CD4-positive, alpha-beta T cell (primary cell): ENCODE measurements around the gene SIX2. TPM values are rescaled to one million over a fixed set of nuclear protein-coding genes. Genes with fewer than 3 reads are reported as not detected.

Source experiments
- ATAC-seq: fragments of 200-7000 bp; cut with Tn5 transposase; one replicate; pipeline ENCODE4 v1.10.0; 2022; ENCODE audit warnings: mild to moderate bottlenecking; ENCODE audit not compliant: poor library complexity
- CTCF ChIA-PET: fragments of 350-600 bp; sonication (Branson Sonifier 250); formaldehyde crosslinking; loops from one replicate; lab custom pipeline; 2021; ENCODE audit warnings: antibody characterized with exemption, inconsistent platforms; lab: Charles Lee
- POLR2A ChIA-PET: fragments of 350-600 bp; sonication (Branson Sonifier 250); formaldehyde crosslinking; loops from one replicate; lab custom pipeline; 2021; ENCODE audit warnings: antibody characterized with exemption, inconsistent platforms; lab: Charles Lee
- DNase-seq, 14 experiments: peaks; one replicate each; pipeline ENCODE4 v3.0.0-alpha.2; 2013 to 2020; ENCODE audit warnings: mixed read lengths in 2 of 14
- H3K27ac ChIP-seq, 2 donors: one replicate each; pipeline versions ENCODE4 v1.5.1 to v1.7.0; 2013; ENCODE audit warnings: low read length in 2 of 2, low read depth in 1 of 2, mild to moderate bottlenecking in 1 of 2
- H3K27me3 ChIP-seq, 2 experiments: 1 replicate in 1 of 2; 2 replicates in 1 of 2; pipeline versions ENCODE4 v1.6.1 to v1.7.0; 2013; ENCODE audit warnings: low read length in 2 of 2, control low read depth in 1 of 2, mild to moderate bottlenecking in 1 of 2, moderate library complexity in 1 of 2; ENCODE audit not compliant: insufficient read depth in 2 of 2, control insufficient read depth in 1 of 2
- H3K36me3 ChIP-seq: one replicate; pipeline ENCODE4 v1.6.1; 2013; ENCODE audit warnings: low read length, control low read depth; ENCODE audit not compliant: insufficient read depth
- H3K4me1 ChIP-seq: one replicate; pipeline ENCODE4 v1.6.1; 2013; ENCODE audit warnings: low read length, control low read depth; ENCODE audit not compliant: insufficient read depth
- H3K4me3 ChIP-seq: one replicate; pipeline ENCODE4 v1.5.1; 2013; ENCODE audit warnings: mild to moderate bottlenecking, low read length, moderate library complexity
- H3K9me3 ChIP-seq, 2 experiments: 1 replicate in 1 of 2; 2 replicates in 1 of 2; pipeline versions ENCODE4 v1.6.1 to v1.7.0; 2013; ENCODE audit warnings: low read length in 2 of 2, mild to moderate bottlenecking in 2 of 2, control low read depth in 1 of 2, moderate library complexity in 1 of 2; ENCODE audit not compliant: control insufficient read depth in 1 of 2, insufficient read depth in 1 of 2
- H3K27ac Mint-ChIP-seq: one replicate; pipeline ENCODE4 v1.8.0; 2020; ENCODE audit warnings: mixed read lengths
- H3K27me3 Mint-ChIP-seq: one replicate; pipeline ENCODE4 v1.8.0; 2021; ENCODE audit warnings: mixed read lengths
- H3K36me3 Mint-ChIP-seq: one replicate; pipeline ENCODE4 v1.8.0; 2021; ENCODE audit warnings: low read depth, mixed read lengths
- H3K4me1 Mint-ChIP-seq: one replicate; pipeline ENCODE4 v1.8.0; 2021; ENCODE audit warnings: low read depth, mixed read lengths
- H3K4me3 Mint-ChIP-seq: one replicate; pipeline ENCODE4 v1.8.0; 2020; ENCODE audit warnings: mild to moderate bottlenecking, mixed read lengths
- H3K9me3 Mint-ChIP-seq: one replicate; pipeline ENCODE4 v1.8.0; 2020; ENCODE audit warnings: mixed read lengths
- CTCF ChIP-seq: fragments of 200-600 bp; IDR thresholded peaks from one replicate; pipeline ENCODE4 v1.8.0; 2022; ENCODE audit warnings: antibody characterized with exemption, mild to moderate bottlenecking
- intact Hi-C, 2 experiments: fragments of 100-400 bp; cut with DNase I in 1 of 2; cut with micrococcal nuclease in 1 of 2; formaldehyde crosslinking; loops; one replicate each; pipeline versions ENCODE4 v1.15.1 to v1.9.0; 2023 to 2025; cut with DNase I, micrococcal nuclease
- polyA plus RNA-seq, 2 donors: library from polyadenylated mRNA; unstranded; fragments of 120-200 nt; gene quantifications; one replicate each; pipeline ENCODE4 v1.2.1, GENCODE V29; 2013
- total RNA-seq, 174 experiments: library from RNA in 2 of 174; stranded (reverse) in 2 of 174; gene quantifications; one replicate each; pipeline ENCODE4 v1.2.3 and lab custom pipeline; 2021 to 2026

Gene SIX2
- total RNA-seq (not detected), total RNA-seq (lab: John Stamatoyannopoulos, UW) (0 to 0.20 (median 0) reads per million in 172 experiments)
- polyA plus RNA-seq (2013, experiment 1 of 2), result not detected
- 0.20 TPM for polyA plus RNA-seq (2013, experiment 2 of 2)

DNA sequence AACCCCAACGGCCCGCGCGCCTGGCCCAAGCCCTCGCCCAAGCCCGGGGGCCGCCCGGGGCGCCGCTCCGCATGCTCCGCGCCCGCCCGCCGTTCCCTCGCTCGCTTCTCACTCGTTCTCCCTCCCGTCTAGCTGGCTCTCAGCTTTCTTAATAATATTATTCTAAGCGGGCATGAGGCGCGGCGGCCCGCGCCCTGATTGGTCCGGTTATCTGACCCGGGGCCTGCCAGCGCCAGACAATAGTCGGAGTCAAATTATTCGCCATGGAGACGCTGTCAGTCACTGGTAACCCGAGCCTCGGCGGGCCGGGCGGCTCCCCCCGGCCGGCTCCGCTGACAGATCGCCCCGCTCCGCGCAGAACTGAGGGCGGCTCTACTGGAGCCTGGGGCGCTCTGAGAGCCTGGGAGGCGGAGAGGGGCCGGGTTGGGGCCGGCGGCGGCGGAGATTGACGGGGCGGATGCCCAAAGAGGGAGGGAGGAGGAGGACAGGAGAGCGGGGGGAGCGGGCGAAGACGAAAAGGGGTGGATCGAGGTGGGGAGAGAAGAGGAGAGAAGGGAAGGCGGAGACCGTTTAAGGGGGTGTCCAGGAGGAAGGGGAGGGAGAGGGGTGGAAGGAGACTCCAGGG is at the start of gene SIX2:
SIX2 (minus strand) TSS at position 150 of the 625 bp plus-strand sequence. CDS start 342 bp downstream, outside the sequence.
- Histone ChIP-seq H3K9me3 (peaks cover 0 to 35% of the 10 kb centered on the region in 2 experiments), H3K4me3 (peak within 1 kb of the TSS; percentile 31), H3K27me3 (peaks cover 76 to 94% of the 10 kb centered on the region in 2 experiments), H3K4me1 (peaks cover 43% of the 10 kb centered on the region), H3K36me3 (no peaks in the 10 kb centered on the region), H3K27ac (no peak within 1 kb of the TSS)
- Mint-ChIP-seq H3K4me3 (peak within 1 kb of the TSS; percentile 56), H3K36me3 (no peaks in the 10 kb centered on the region), H3K9me3 (no peaks in the 10 kb centered on the region), H3K27ac (no peak within 1 kb of the TSS), H3K27me3 (peaks cover 67% of the 10 kb centered on the region), H3K4me1 (peaks cover 25% of the 10 kb centered on the region)
- DNase-seq (no peak), ATAC-seq (no peak)
- TF ChIP-seq CTCF, result no peak
- intact Hi-C loops, result no loop called here
- ChIA-PET CTCF (no interaction called here), POLR2A (no interaction called here)

- ATAC-seq, result no peak
- H3K4me1 ChIP-seq, result no peaks in the 10 kb centered on the region
- H3K27ac ChIP-seq, result no peak overlapping the region
- intact Hi-C loops, result no loop called here
- H3K9me3 ChIP-seq, result no peaks in the 10 kb centered on the region
- no peak overlapping the region for H3K4me3 ChIP-seq
- Mint-ChIP-seq H3K27ac (no peak overlapping the region), H3K4me3 (no peak overlapping the region), H3K27me3 (peaks cover 7% of the 10 kb centered on the region), H3K9me3 (no peaks in the 10 kb centered on the region), H3K4me1 (no peaks in the 10 kb centered on the region), H3K36me3 (no peaks in the 10 kb centered on the region)
- TF ChIP-seq CTCF, result no peak
- CTCF ChIA-PET, result no interaction called here
- no peaks in the 10 kb centered on the region for H3K36me3 ChIP-seq
- H3K27me3 ChIP-seq, result no peaks in the 10 kb centered on the region
- DNase-seq, result no peak
- POLR2A ChIA-PET, result no interaction called here
These were observed 45.9 kb upstream of the SIX2 start for GRCh38 chr2:45055162-45055605.

- Mint-ChIP-seq H3K4me3 (no peak overlapping the region), H3K4me1 (no peaks in the 10 kb centered on the region), H3K27ac (no peak overlapping the region), H3K36me3 (no peaks in the 10 kb centered on the region), H3K27me3 (peaks cover 7% of the 10 kb centered on the region), H3K9me3 (no peaks in the 10 kb centered on the region)
- CTCF ChIA-PET, result no interaction called here
- POLR2A ChIA-PET, result no interaction called here
- no peaks in the 10 kb centered on the region for H3K9me3 ChIP-seq
- no peak overlapping the region for H3K27ac ChIP-seq
- H3K4me3 ChIP-seq, result no peak overlapping the region
- no peak for ATAC-seq
- H3K36me3 ChIP-seq, result no peaks in the 10 kb centered on the region
- DNase-seq, result no peak
- no peak for TF ChIP-seq CTCF
- H3K4me1 ChIP-seq, result no peaks in the 10 kb centered on the region
- intact Hi-C loops, result no loop called here
- H3K27me3 ChIP-seq, result peaks cover 0 to 3% of the 10 kb centered on the region in 2 experiments
These were observed 44.7 kb upstream of the SIX2 start for GRCh38 chr2:45053966-45054365.
